ENCODE results near the gene GOLGA8O.
"Not testable (repeated sequence)": the region's sequence is repeated elsewhere in the genome, so short reads cannot be mapped to it uniquely, and the experiment has no call there.

Gene GOLGA8O, protein sequence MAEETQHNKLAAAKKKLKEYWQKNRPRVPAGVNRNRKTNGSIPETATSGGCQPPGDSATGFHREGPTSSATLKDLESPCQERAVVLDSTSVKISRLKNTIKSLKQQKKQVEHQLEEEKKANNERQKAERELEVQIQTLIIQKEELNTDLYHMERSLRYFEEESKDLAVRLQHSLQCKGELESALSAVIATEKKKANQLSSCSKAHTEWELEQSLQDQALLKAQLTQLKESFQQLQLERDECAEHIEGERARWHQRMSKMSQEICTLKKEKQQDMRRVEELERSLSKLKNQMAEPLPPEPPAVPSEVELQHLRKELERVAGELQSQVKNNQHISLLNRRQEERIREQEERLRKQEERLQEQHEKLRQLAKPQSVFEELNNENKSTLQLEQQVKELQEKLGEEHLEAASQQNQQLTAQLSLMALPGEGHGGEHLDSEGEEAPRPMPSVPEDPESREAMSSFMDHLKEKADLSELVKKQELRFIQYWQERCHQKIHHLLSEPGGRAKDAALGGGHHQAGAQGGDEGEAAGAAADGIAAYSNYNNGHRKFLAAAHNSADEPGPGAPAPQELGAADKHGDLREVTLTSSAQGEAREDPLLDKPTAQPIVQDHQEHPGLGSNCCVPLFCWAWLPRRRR

DNA sequence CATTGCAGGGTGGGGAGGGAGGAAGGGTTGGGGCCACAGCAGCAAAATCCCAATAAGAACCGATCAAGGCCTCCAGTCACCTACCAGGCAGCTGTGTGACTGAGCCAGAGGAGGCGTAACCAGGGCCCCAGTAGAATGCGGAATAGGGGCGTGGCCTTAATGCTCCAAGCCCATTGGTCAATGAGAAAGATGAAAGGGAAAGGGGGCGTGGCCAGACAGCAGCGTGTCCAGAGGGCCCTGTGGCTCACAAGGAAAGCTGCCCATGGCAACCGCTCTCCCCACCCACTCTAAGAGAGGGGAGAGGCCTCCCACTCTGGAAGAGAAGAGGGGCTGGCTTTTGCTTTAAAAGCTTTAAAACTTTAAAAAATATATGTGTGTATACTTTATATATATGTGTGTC lies at the start of gene GOLGA8O:
Gene GOLGA8O (minus strand): TSS at position 101 of the 400 bp plus-strand sequence. CDS start 98 bp downstream, at position 3.
- not testable (repeated sequence) for DNase-seq (ENCODE audit: low read depth); H3K4me3 ChIP-seq (ENCODE audit: low read depth, low read length)

GRCh38 chr15:32504152-32504811 lies 48.8 kb upstream of the GOLGA8O start:
- not testable (repeated sequence) for DNase-seq (ENCODE audit: low read depth); H3K4me3 ChIP-seq (ENCODE audit: low read depth, low read length)

DNA sequence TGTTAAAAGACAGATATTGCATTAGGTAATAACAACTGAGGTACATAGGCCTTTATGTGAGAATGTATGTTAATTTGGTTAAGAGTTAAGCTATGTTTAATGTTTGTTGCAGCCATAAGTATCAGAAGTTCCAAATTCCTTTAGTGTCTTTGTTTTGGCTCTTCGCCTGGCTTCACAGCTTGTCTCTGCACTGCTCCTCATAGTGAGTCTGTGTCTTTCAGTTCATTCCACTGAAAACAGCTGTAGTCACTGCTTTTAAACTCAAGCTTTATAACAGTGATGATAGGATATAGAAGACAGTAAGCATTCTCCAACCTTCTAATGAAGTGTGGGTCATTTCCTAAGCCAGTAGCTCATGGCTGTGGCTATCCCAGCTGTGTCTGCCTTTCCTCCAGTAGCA lies 47.5 kb upstream of the GOLGA8O start:
- DNase-seq (ENCODE audit: low read depth); H3K4me3 ChIP-seq (ENCODE audit: low read depth, low read length): not testable (repeated sequence)

- DNase-seq (ENCODE audit: low read depth); H3K4me3 ChIP-seq (ENCODE audit: low read depth, low read length): not testable (repeated sequence)
These were observed 37.3 kb upstream of the GOLGA8O start for GRCh38 chr15:32492768-32493167.

DNA sequence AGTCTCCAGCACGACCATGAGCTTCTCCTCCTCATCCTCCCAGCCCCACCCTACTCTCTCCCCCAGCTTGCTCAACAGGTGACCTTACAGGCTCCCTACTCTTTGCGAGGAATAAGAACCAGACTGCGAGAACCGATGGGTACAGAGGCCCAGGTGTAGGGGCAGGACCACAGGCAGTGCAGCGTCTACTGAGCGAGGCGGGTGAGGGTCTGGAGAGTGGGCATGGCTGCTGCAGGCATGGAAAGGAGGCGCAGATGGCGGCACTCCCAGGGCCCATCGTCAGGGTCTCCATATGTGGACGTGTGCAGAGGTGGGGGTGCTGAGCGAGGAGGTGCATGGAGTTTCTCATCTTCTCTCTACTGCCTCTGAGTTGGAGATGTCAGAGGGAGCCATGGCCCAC lies 31.0 kb upstream of the GOLGA8O start:
- not testable (repeated sequence) for DNase-seq (ENCODE audit: low read depth); H3K4me3 ChIP-seq (ENCODE audit: low read depth, low read length)

DNA sequence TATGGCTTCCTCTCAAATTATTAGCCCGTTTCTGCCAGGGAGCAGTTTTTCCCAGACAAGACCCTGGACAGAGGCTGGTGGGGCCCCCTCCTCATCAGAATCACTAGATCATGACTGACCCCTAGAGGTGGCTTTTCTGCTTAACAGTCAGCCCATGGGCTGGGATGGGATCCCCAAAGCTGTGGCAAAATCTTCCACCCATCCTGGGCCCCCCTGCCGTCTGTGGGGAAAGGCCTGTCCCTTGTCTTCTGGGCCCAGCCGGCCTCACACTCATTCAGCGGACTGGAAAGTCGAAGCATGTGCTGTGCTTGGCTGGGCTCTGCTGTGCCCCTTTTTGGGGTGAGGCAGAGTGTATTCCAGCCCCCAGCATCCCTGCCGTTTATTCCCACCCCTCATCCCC lies 27.9 kb upstream of the GOLGA8O start:
- H3K4me3 ChIP-seq (ENCODE audit: low read depth, low read length); DNase-seq (ENCODE audit: low read depth): not testable (repeated sequence)

GRCh38 chr15:32481683-32482082 lies 26.2 kb upstream of the GOLGA8O start:
- not testable (repeated sequence) for H3K4me3 ChIP-seq (ENCODE audit: low read depth, low read length); DNase-seq (ENCODE audit: low read depth)

GRCh38 chr15:32468076-32468475 lies 12.6 kb upstream of the GOLGA8O start:
- not testable (repeated sequence) for DNase-seq (ENCODE audit: low read depth); H3K4me3 ChIP-seq (ENCODE audit: low read depth, low read length)

DNA sequence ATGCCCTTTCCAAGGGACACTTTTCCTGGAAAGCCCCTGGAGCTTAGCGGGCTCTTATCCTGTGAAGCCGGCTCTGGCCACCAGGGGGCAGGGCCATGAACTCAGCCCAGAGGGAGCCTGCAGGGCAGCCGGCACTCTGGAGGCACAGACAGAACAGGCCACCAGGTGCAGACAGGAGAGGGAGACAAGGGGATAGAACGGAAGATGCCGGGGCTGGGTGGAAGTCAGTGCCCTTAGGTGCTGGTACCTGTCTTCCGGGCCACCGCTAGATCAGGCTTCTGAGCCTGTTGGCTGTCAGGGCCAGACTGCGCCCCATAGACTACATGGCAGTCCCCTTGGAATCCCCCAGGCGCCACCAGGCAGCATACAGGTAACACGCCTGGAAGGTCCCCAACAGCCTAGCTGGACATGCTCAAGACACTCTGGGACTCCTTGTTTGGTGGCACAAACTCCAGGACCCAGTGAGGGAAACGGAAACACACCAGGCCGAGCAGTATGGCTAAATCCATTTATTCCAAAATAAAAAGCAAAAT lies 14.9 kb downstream of the GOLGA8O start:
- H3K4me3 ChIP-seq (ENCODE audit: low read depth, low read length): not testable (repeated sequence)

GRCh38 chr15:32434102-32434963 lies 21.1 kb downstream of the GOLGA8O start:
- DNase-seq (ENCODE audit: low read depth); H3K4me3 ChIP-seq (ENCODE audit: low read depth, low read length): not testable (repeated sequence)

More for the DNA sequence above, 14.9 kb downstream of the GOLGA8O start:
- DNase-seq (ENCODE audit: low read depth): not testable (repeated sequence)

DNA sequence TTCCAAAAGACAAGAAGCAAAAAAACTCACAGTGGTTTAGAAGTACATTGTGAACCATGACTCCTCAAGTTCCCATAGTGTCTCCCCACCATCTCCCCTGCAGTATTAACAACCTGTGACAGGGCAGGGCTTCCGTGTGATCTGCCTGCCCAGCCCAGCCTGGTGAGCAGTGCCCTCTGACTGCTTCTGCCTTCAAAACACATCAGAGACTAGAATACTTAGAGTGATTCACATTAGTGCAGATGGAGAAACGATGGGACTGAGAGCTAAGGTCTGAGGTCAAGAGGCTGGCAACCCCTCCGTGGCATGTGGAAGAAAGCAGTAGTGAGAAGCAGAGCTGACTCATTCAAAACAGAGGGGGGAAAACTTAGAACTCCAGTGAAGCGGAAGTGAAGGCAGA lies 27.8 kb downstream of the GOLGA8O start:
- H3K4me3 ChIP-seq (ENCODE audit: low read depth, low read length); DNase-seq (ENCODE audit: low read depth): not testable (repeated sequence)

GRCh38 chr15:32426511-32426910 lies 28.9 kb downstream of the GOLGA8O start:
- not testable (repeated sequence) for H3K4me3 ChIP-seq (ENCODE audit: low read depth, low read length); DNase-seq (ENCODE audit: low read depth)

GRCh38 chr15:32407903-32408302 lies 47.5 kb downstream of the GOLGA8O start:
- not testable (repeated sequence) for DNase-seq (ENCODE audit: low read depth); H3K4me3 ChIP-seq (ENCODE audit: low read depth, low read length)

- not testable (repeated sequence) for H3K4me3 ChIP-seq (ENCODE audit: low read depth, low read length); DNase-seq (ENCODE audit: low read depth)
These were observed 52.2 kb downstream of the GOLGA8O start, which contains the start of gene GOLGA8K for GRCh38 chr15:32403192-32403591. GOLGA8K (minus strand) TSS chr15:32403292; CDS start chr15:32403194, 98 bp downstream.

DNA sequence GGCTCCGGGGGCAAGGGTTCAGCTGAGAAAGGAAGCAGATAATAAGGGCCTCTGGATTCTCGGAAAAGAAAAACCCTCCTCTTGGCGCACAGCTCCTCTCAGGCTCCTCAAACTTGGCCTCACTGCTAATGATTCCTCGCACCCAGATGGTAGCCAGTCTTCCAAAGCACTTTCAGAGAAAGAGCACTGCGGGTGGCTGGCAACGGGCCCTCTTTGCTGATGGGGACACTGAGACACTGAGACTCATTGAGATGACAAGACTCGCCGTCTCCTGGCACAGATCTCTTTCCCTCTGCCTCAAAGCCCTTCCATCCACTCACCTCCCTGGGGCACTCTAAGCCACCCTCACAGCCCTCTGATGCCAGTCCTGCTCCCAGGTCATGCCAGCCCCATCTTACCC lies 58.9 kb downstream of the GOLGA8O start:
- H3K4me3 ChIP-seq (ENCODE audit: low read depth, low read length); DNase-seq (ENCODE audit: low read depth): not testable (repeated sequence)
